Stimulated activated CD4-positive, alpha-beta T cell treated with anti-CD3 and anti-CD28 coated beads, TNF-alpha, amount 100 ng/mL, for 1 hour (primary cell): ENCODE data around the gene TRPC1.
A peak's percentile ranks its signal among the peaks of the same experiment; 100 is the strongest.
"Not testable (repeated sequence)": the region's sequence is repeated elsewhere in the genome, so short reads cannot be mapped to it uniquely, and the experiment has no call there.

Experiments used
- DNase-seq, 3 donors: peaks; one replicate each; pipeline ENCODE4 v3.0.0-alpha.2; 2020; ENCODE audit warnings: low read depth in 3 of 3, low spot score in 1 of 3

The TRPC1 gene

GRCh38 chr3:142752605-142753004, 28.8 kb downstream of the TRPC1 start:
- not testable (repeated sequence) for DNase-seq

DNA sequence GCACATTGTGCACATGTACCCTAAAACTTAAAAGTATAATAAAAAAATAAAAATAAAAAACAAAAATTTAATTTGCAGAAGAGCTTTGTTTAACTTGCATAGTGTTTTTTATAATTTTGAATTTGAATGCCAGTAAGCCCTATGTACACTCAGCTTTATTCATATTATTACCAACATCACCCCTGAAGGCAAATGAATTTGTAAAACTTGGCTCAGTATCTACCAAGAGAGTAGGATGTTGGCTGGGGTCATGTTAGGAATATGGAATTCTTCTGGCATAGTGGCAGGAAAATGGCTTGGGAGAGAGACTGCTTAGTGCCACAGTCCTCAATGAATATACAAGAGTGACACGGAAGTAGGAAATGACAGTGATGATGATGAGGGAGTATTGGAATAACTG, 30.7 kb downstream of the TRPC1 start:
- DNase-seq: no peak

- DNase-seq: no peak
Observed at GRCh38 chr3:142768338-142768737, 44.5 kb downstream of the TRPC1 start.

- no peak for DNase-seq
Observed at GRCh38 chr3:142777927-142778326, 54.1 kb downstream of the TRPC1 start.

DNA sequence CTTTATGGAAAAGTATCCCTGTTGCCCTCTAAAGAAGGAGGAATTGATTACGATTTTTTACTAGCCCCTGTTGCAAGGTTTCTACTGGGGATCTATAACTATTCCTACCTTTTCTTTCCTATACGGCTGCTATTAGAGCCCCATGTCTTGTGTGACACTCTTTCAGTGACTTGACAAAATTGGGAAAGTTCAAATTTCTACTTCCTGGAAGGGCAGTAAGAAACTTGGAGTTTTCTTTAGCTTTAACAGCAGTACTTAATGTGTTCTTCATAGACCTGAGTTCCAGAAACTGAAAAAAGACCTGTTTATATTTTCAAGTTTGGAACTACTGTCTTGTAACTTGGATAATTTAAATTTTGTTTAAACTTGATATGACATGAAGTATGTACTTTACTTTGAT, 54.7 kb downstream of the TRPC1 start:
- no peak for DNase-seq

DNA sequence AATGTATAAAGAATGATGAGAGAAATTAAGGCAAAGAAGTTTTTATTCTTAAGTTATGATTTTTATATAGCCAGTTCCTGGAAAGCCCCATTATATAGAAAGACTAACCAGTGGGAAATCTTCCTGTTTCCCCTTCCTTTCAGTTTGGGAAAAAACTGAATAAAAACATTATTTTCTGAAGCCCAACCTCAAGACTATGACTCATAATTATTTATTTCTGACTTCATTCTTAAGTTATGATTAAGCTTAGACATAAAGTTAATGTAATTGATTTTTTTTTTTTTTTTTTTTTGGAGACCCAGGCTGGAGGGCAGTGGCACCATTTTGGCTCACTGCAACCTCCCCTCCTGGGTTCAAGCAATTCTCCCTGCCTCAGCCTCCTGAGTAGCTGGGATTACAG, 55.8 kb downstream of the TRPC1 start:
- DNase-seq: no peak

- DNase-seq: no peak
Observed at GRCh38 chr3:142782616-142783015, 58.8 kb downstream of the TRPC1 start.

DNA sequence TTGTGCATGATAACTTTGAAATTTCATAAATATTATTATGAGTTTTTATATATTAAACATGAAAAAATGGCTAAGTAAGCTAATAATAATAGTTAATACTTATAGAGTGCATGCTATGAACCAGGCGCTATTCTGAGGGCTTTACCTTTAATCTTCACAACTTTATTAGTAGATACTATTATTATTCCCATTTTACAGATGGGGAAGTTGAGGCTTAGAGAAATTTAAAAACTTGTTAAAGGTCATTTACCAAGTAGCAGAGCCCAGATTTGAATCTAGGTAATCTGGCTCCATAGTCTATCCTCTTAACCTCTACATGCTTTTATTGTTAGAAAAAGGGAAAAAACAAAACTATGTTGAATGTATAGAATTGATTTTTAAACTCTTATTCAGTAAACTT, 60.4 kb downstream of the TRPC1 start:
- no peak for DNase-seq

GRCh38 chr3:142785996-142786395, 62.2 kb downstream of the TRPC1 start:
- DNase-seq: no peak

DNA sequence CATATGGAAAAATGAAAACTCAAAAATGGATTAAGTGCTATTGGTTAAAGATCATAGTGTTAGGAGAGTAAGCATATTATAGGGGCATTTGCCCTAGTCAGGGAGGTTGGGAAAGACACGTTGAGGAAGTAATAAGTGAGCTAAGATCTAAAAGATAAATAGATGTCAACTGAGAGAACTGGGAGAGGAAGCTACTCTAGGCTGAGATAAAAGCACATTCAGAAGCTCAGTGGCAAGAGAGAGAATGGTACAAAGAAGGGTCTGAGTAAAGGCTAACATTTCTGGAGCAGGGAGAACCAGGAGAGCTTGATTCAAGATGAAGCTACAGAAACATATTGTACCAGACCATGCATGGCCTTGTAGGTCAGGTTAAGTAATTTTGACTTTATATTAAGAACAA, 63.9 kb downstream of the TRPC1 start:
- no peak for DNase-seq

GRCh38 chr3:142794508-142794907, 70.7 kb downstream of the TRPC1 start:
- DNase-seq: no peak

GRCh38 chr3:142795332-142795731, 71.5 kb downstream of the TRPC1 start:
- DNase-seq: no peak

DNA sequence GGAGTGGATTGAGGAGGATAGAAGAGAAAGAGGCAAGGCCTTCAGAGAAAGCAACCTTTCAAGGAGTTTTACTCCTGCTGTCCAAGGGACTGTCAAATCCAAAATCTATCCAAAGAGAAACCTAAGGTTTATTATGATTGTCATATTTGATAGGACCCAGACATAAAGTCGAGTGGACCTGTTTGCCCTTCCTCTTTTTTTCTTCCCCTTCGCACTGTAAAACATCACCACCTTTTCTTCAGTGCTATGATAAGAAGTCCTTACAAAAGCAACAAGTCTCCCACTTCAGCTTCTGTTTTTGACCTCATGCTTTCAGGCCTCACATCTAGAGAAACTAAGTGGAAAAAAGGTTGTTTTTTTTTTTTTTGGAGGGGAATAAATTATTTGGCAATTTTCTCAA, 73.0 kb downstream of the TRPC1 start:
- no peak for DNase-seq

DNA sequence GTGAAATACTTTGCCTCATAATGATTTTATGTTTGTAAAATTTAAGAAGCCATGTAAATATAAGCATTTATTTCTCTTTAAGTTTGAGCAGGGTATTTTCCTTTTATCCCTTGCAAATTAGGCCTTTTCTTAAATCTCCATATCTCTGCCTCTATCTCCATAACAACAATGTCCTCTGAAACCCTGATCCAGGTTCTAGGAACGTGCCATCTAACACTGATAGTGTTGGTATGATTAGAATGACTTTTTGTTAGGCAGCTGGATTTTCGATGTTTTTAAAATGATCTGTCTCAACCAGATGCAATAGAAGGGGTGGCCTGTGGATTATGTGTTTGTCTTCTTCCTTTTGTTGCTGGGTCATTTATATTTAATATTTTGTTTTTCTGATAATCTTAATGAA, 77.9 kb downstream of the TRPC1 start:
- DNase-seq: no peak

- DNase-seq: no peak
Observed at GRCh38 chr3:142802891-142803290, 79.1 kb downstream of the TRPC1 start.

DNA sequence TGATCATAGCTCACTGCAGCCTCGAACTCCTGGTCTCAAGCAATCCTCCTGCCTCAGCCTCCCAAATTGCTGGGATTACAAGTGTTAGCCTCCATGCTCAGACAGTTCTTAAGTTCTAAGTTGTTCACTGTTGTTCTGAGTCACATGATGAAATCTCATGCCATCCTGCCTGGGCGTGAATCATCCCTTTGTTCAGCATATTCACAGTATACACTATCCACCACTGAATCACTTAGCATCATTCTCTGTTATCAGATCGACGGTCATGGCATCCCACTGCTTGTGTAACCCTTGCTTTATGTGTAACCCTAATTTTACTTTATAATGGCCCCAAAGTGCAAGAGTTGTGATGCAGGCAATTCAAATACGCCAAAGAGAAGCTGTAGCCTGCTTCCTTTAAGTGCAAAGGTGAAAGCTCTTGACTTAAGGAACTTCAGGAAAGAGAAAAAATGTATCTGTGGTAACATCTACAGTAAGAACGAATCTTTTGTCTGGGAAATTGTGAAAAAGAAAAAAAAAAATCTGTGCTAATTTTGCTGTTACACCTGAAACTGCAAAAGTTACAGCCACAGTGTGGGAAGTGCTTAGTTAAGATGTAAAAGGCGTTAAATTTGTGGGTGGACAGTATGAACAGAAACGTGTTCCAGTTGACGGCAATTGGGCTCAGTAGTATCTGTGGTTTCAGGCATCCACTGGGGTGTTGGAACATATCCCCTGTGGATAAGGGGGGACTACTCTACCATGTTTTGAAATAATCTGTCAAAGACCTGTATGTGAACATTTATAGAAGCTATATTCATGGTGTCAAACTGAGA, 84.5 kb downstream of the TRPC1 start:
- no peak for DNase-seq

DNA sequence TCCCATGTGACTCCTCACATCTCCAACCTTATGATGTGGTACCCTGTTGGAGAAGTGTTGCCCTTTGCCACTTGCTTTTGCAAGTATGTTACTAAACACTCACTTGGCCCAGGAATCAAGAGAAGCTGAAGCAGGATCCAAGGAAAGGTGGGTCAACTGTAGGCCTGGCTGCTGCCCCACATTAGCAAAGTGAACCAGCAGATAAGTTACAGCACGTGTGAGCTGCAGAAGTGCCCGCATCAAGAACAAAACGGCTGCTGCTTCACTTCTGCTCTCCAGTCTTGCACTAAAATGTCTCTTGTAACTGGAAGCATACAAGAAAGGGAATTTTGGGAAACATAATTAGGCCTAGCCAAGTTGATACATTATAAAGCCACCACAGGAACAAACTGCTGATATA, 85.4 kb downstream of the TRPC1 start:
- DNase-seq: no peak

GRCh38 chr3:142815803-142816202, 92.0 kb downstream of the TRPC1 start:
- DNase-seq: no peak

DNA sequence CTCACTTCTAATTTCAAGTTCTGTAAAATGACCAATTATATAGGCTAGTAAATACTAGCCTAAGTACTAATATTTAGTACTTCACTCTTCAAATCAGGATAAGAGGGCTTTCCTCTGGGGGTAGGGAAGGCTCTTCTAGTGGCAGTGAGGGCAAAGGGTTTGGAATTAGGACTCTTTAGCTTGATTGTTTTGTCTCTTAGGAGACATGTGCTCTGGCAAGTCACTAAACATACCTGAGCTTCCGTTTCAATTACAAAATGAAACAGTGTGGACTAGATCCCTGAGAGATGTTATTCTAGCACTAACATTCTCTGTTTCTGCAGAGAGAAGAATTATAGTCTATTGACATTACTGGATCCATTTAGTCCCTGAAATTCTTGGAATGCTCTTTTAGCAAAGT, 93.5 kb downstream of the TRPC1 start:
- DNase-seq: no peak

- no peak for DNase-seq
Observed at GRCh38 chr3:142817897-142818296, 94.1 kb downstream of the TRPC1 start.

DNA sequence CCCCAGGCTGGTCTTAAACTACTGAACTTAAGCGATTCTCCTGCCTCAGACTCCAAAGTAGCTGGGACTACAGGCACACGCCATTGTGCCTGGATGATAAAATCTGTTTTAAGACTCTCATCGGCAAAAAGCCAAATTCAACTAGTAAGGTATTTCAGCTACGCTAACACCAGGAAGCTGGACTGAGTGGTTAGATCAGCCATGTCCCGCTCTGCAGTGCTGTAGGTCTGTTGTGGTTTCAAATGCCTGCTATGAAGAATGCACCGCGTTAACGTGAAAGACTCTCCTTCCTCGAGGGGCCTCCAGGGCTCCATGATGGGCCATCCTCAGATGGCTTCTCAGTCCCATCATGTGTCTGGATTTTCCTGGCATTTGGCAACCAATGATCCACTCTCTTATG, 94.8 kb downstream of the TRPC1 start:
- no peak for DNase-seq

GRCh38 chr3:142819179-142819578, 95.3 kb downstream of the TRPC1 start:
- no peak for DNase-seq

DNA sequence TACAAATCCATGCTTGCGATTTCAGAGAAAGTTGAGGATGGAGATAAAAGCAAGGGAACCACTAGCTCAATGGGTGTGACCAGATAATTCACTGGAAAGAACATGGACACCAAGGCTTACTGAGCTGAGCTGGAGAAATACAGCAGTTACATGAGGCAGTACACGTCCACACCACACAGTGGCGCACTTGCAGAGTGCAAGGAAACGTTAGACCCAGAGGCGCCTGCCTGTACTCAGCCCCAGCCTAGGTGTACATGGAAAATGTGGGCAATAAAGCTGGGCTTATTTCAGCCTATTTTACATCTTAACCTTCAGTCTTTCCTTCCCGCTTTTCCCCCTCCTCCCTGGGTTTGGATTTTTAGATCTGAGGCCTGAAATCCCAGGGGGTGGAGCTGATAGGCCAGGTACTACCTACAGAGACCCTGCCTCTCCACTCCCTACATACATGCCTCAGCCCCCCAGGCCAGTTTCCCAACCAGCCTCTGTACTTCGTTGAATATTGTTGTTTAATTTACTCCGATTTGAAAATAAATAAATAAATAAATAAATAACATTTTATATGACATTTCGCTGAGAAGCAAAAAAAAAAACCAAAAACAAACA, 105.0 kb downstream of the TRPC1 start:
- peak in 1 of 3 donors; percentile 42 for DNase-seq
